Activated CD4-positive, alpha-beta T cell treated with anti-CD3 and anti-CD28 coated beads, Interleukin-2, amount 50 U/mL, for 16 hours (primary cell): ENCODE results near the gene RPL9.
"Not testable (repeated sequence)": the region's sequence is repeated elsewhere in the genome, so short reads cannot be mapped to it uniquely, and the experiment has no call there.

ENCODE experiments used
- DNase-seq: peaks from one replicate; pipeline ENCODE4 v3.0.0-alpha.2; 2020

The RPL9 gene

GRCh38 chr4:39464886-39465501 is 6.3 kb upstream of the RPL9 start:
- peak; percentile 59 for DNase-seq

GRCh38 chr4:39458161-39458504 is 589 bp downstream of the RPL9 start:
- DNase-seq, result not testable (repeated sequence)

GRCh38 chr4:39456946-39457763 is 1.6 kb downstream of the RPL9 start:
- no peak for DNase-seq

GRCh38 chr4:39455486-39455885 is 3.2 kb downstream of the RPL9 start:
- DNase-seq, result no peak

GRCh38 chr4:39453738-39454137 is 5.0 kb downstream of the RPL9 start:
- DNase-seq, result no peak

- DNase-seq, result no peak
Observed at GRCh38 chr4:39452860-39453587, 5.7 kb downstream of the RPL9 start.

- DNase-seq, result no peak
Observed at GRCh38 chr4:39452153-39452859, 6.4 kb downstream of the RPL9 start.

GRCh38 chr4:39451423-39452023 is 7.2 kb downstream of the RPL9 start:
- no peak for DNase-seq

GRCh38 chr4:39450618-39451017 is 8.1 kb downstream of the RPL9 start:
- no peak for DNase-seq

GRCh38 chr4:39446842-39447573 is 11.7 kb downstream of the RPL9 start:
- peak; percentile 42 for DNase-seq

- no peak for DNase-seq
Observed at GRCh38 chr4:39446483-39446841, 12.3 kb downstream of the RPL9 start.

- peak; percentile 65 for DNase-seq
Observed at GRCh38 chr4:39442998-39443397, 15.7 kb downstream of the RPL9 start.

- DNase-seq, result no peak
Observed at GRCh38 chr4:39441593-39441992, 17.1 kb downstream of the RPL9 start.

- DNase-seq, result no peak
Observed at GRCh38 chr4:39435659-39436563, 22.8 kb downstream of the RPL9 start.

GRCh38 chr4:39433878-39434492 is 24.7 kb downstream of the RPL9 start:
- no peak for DNase-seq

GRCh38 chr4:39429476-39430334 is 29.0 kb downstream of the RPL9 start:
- DNase-seq, result no peak

GRCh38 chr4:39427520-39428114 is 31.1 kb downstream of the RPL9 start:
- no peak for DNase-seq

GRCh38 chr4:39426728-39427127 is 32.0 kb downstream of the RPL9 start:
- DNase-seq, result no peak

GRCh38 chr4:39425297-39425696 is 33.4 kb downstream of the RPL9 start:
- not testable (repeated sequence) for DNase-seq
